ENCODE measurements around the gene TRERF1. TPM values are rescaled to one million over a fixed set of nuclear protein-coding genes. Genes with fewer than 3 reads are reported as not detected.

The TRERF1 gene
- total RNA-seq, 6 donors from 2014 or later, result 2.0 to 7.3 (median 5.4) TPM

- H3K4me3 ChIP-seq, result no peak overlapping the region
- no peak overlapping the region for H3K27ac ChIP-seq
- DNase-seq (no peak), ATAC-seq (ENCODE audit: low FRiP score in 2 of 2) (no peak)
- H3K9me3 ChIP-seq, result no peaks in the 10 kb centered on the region
- no peak for TF ChIP-seq CTCF (IDR thresholded peaks at IDR 0.05)
- no peak for TF ChIP-seq POLR2A (IDR thresholded peaks at IDR 0.05)
- no peak for TF ChIP-seq POLR2AphosphoS5 (IDR thresholded peaks at IDR 0.05)
- no peak for TF ChIP-seq EP300 (IDR thresholded peaks at IDR 0.05)
- no peaks in the 10 kb centered on the region for H3K27me3 ChIP-seq
- H3K36me3 ChIP-seq, result peaks cover 0 to 5% (median 2%) of the 10 kb centered on the region in 4 donors
- WGBS, 2 donors, result 61 to 63% methylated on average over 3 of the region's 3 CpGs
- H3K4me1 ChIP-seq, result peaks cover 0 to 6% (median 0%) of the 10 kb centered on the region in 4 donors
These were observed 225.5 kb downstream of the TRERF1 start for GRCh38 chr6:42226161-42226611.

GRCh38 chr6:42225419-42225818, 226.3 kb downstream of the TRERF1 start:
- Histone ChIP-seq H3K36me3 (peaks cover 0 to 5% (median 2%) of the 10 kb centered on the region in 4 donors), H3K4me1 (peaks cover 0 to 6% (median 0%) of the 10 kb centered on the region in 4 donors), H3K9me3 (no peaks in the 10 kb centered on the region), H3K4me3 (no peak overlapping the region), H3K27ac (no peak overlapping the region), H3K27me3 (no peaks in the 10 kb centered on the region)
- 62 to 66% methylated on average over 4 of the region's 4 CpGs for WGBS, 2 donors
- TF ChIP-seq POLR2A (IDR thresholded peaks at IDR 0.05), result no peak
- no peak for TF ChIP-seq EP300 (IDR thresholded peaks at IDR 0.05)
- no peak for TF ChIP-seq POLR2AphosphoS5 (IDR thresholded peaks at IDR 0.05)
- no peak for TF ChIP-seq CTCF (IDR thresholded peaks at IDR 0.05)
- ATAC-seq (ENCODE audit: low FRiP score in 2 of 2), result no peak
- DNase-seq, result no peak

DNA sequence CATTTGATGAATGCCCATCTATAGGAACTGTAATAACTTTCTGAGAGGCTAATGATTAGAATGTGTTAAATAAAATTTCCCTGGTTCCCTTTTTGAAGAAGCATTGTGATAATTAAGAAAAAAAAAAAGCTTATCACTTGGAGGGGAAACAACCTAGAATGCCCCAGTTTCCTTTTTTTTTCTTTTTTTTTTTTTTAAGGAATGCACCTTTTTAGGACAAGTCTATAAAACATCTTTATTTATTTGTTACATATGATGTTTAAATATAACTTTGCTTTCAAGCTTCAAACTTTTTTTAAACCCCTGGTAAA, 226.7 kb downstream of the TRERF1 start:
- no peak overlapping the region for H3K27ac ChIP-seq
- TF ChIP-seq POLR2A (IDR thresholded peaks at IDR 0.05), result no peak
- ATAC-seq (ENCODE audit: low FRiP score in 2 of 2) (no peak), DNase-seq (no peak)
- H3K9me3 ChIP-seq, result no peaks in the 10 kb centered on the region
- no peaks in the 10 kb centered on the region for H3K27me3 ChIP-seq
- peaks cover 0 to 6% (median 0%) of the 10 kb centered on the region in 4 donors for H3K4me1 ChIP-seq
- no peak overlapping the region for H3K4me3 ChIP-seq
- peaks cover 0 to 5% (median 2%) of the 10 kb centered on the region in 4 donors for H3K36me3 ChIP-seq

GRCh38 chr6:42224222-42225028, 227.3 kb downstream of the TRERF1 start:
- no peak for ATAC-seq (ENCODE audit: low FRiP score in 2 of 2)
- Histone ChIP-seq H3K4me1 (peaks cover 0 to 6% (median 0%) of the 10 kb centered on the region in 4 donors), H3K36me3 (peaks cover 0 to 5% (median 2%) of the 10 kb centered on the region in 4 donors), H3K4me3 (no peak overlapping the region), H3K9me3 (no peaks in the 10 kb centered on the region), H3K27ac (no peak overlapping the region), H3K27me3 (no peaks in the 10 kb centered on the region)
- TF ChIP-seq POLR2A (IDR thresholded peaks at IDR 0.05), result no peak
- no peak for TF ChIP-seq EP300 (IDR thresholded peaks at IDR 0.05)
- no peak for TF ChIP-seq POLR2AphosphoS5 (IDR thresholded peaks at IDR 0.05)
- TF ChIP-seq CTCF (IDR thresholded peaks at IDR 0.05), result no peak
- WGBS, 2 donors, result 71 to 85% methylated on average over 12 of the region's 12 CpGs
- DNase-seq, result no peak

GRCh38 chr6:42222448-42222847, 229.3 kb downstream of the TRERF1 start:
- ATAC-seq (ENCODE audit: low FRiP score in 2 of 2), result no peak
- WGBS, 2 donors, result 86 to 90% methylated on average over 7 of the region's 7 CpGs
- DNase-seq, result no peak
- Histone ChIP-seq H3K4me1 (peaks cover 0 to 12% (median 0%) of the 10 kb centered on the region in 4 donors), H3K27me3 (no peaks in the 10 kb centered on the region), H3K9me3 (no peaks in the 10 kb centered on the region), H3K4me3 (no peak overlapping the region), H3K36me3 (no peaks in the 10 kb centered on the region), H3K27ac (no peak overlapping the region)
- no peak for TF ChIP-seq CTCF (IDR thresholded peaks at IDR 0.05)
- no peak for TF ChIP-seq POLR2AphosphoS5 (IDR thresholded peaks at IDR 0.05)
- no peak for TF ChIP-seq POLR2A (IDR thresholded peaks at IDR 0.05)
- no peak for TF ChIP-seq EP300 (IDR thresholded peaks at IDR 0.05)

Measured in upper lobe of left lung (tissue), 6 donors.